ENCODE measurements around the gene OAS3.

GRCh38 chr12:112987561-112987960 lies 49.3 kb downstream of the OAS3 start:
- TF ChIP-seq POLR2A (IDR thresholded peaks at IDR 0.05; ENCODE audit: borderline replicate concordance, extremely low read depth, insufficient read depth, insufficient read length) (no peak), CTCF (IDR thresholded peaks at IDR 0.05 in 2 of 3, conservative IDR thresholded peaks at IDR 0.05 in 1 of 3; ENCODE audit: borderline replicate concordance in 1 of 3, insufficient read depth in 1 of 3, low read depth in 2 of 3, low read length in 2 of 3) (no peak), ZBTB33 (IDR thresholded peaks at IDR 0.05; ENCODE audit: extremely low read depth, insufficient replicate concordance, low read length) (no peak), CEBPB (IDR thresholded peaks at IDR 0.05; ENCODE audit: low read depth) (no peak), REST (IDR thresholded peaks at IDR 0.05; ENCODE audit: low read depth) (no peak), EZH2 (IDR thresholded peaks at IDR 0.05) (no peak), SIN3A (IDR thresholded peaks at IDR 0.05; ENCODE audit: low read depth) (no peak), MAX (IDR thresholded peaks at IDR 0.05) (no peak), EZH2phosphoT487 (IDR thresholded peaks at IDR 0.05; ENCODE audit: borderline replicate concordance) (no peak), ZNF274 (IDR thresholded peaks at IDR 0.05; ENCODE audit: low read depth, low read length) (no peak), YY1 (IDR thresholded peaks at IDR 0.05; ENCODE audit: extremely low read depth, insufficient replicate concordance, low read depth, low read length) (no peak), ZFX (IDR thresholded peaks at IDR 0.05) (no peak), POLR2AphosphoS5 (IDR thresholded peaks at IDR 0.05; ENCODE audit: low read depth, low read length) (no peak)
